Esophagus muscularis mucosa (tissue), 4 donors: Measurements from ENCODE around the gene VWC2L.

Experiments used
- CTCF ChIP-seq, 3 experiments: fragments of 200-600 bp in 2 of 3; fragments of 450-650 bp in 1 of 3; sonication (generic) in 2 of 3; IDR thresholded peaks; one replicate each; pipeline ENCODE4 v1.5.1; 2017 to 2019; ENCODE audit warnings: antibody characterized with exemption in 3 of 3, mild to moderate bottlenecking in 2 of 3, moderate library complexity in 1 of 3
- EP300 ChIP-seq: sonication (generic); formaldehyde crosslinking; IDR thresholded peaks from one replicate; pipeline ENCODE4 v1.6.1; 2017; ENCODE audit warnings: antibody characterized with exemption
- POLR2A ChIP-seq: fragments of 450-650 bp; IDR thresholded peaks from one replicate; pipeline ENCODE4 v1.6.1; 2017; ENCODE audit warnings: antibody characterized with exemption, moderate library complexity, mild to moderate bottlenecking, low read depth
- POLR2AphosphoS5 ChIP-seq, 2 donors: sonication (generic); formaldehyde crosslinking; IDR thresholded peaks; one replicate each; pipeline ENCODE4 v1.6.1; 2017; ENCODE audit warnings: antibody characterized with exemption in 2 of 2

DNA sequence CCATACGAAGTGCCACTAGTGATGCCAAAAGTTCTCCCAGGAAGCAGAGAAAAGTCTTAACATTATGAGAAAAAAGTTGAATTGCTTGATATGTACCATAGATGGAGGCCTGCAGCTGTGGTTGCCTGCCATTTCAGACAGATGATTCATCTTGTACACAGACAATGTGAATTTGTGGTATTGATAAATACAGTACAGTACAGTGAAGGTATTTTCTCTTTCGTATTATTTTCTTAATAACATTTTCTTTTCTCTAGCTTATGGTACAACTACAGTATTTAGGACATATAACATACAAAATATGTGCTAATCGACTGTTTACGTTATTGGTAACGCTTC lies 33.6 kb upstream of the VWC2L start:
- TF ChIP-seq CTCF (IDR thresholded peaks at IDR 0.05) (no peak), POLR2A (no peak), EP300 (no peak), POLR2AphosphoS5 (IDR thresholded peaks at IDR 0.05) (no peak)
